A549 (cell line): ENCODE results near the gene DMPK. TPM values are rescaled to one million over a fixed set of nuclear protein-coding genes. Genes with fewer than 3 reads are reported as not detected.

Experiments used
- ATAC-seq, 2 experiments: fragments of 200-7000 bp in 1 of 2; fragments of >200 bp in 1 of 2; cut with Nextera tagmentation in 1 of 2; cut with Tn5 transposase in 1 of 2; 3 replicates each; pipeline versions ENCODE4 v1.8.0 to v1.9.1; 2018 to 2020; ENCODE audit warnings: mild to moderate bottlenecking in 1 of 2, moderate library complexity in 1 of 2
- CTCF ChIA-PET: fragments of 300-600 bp; sonication (Branson Sonifier 250); formaldehyde crosslinking; extraction: SDS; loops from one replicate; lab custom pipeline; 2021; ENCODE audit warnings: antibody characterized with exemption, inconsistent platforms; lab: Yijun Ruan, JAX
- POLR2A ChIA-PET: fragments of 350-600 bp; formaldehyde crosslinking; extraction: SDS; loops from one replicate; lab custom pipeline; 2021; ENCODE audit warnings: antibody characterized with exemption, inconsistent platforms; lab: Yijun Ruan, JAX
- DNase-seq, 2 experiments: peaks; one replicate each; pipeline versions ENCODE4 v3.0.0 to v3.0.0-alpha.2; 2011 to 2016; ENCODE audit warnings: low read depth in 1 of 2, low spot score in 1 of 2
- FAIRE-seq: peaks from 2 replicates; lab custom pipeline; 2011; peaks lifted over from hg19 to GRCh38; lab: Jason Lieb, UNC
- H3K27ac ChIP-seq, 2 experiments: fragments of >200 bp; sonication (Bioruptor Twin); formaldehyde crosslinking; 3 replicates each; pipeline ENCODE4 v1.5.1; 2016 to 2017
- H3K4me1 ChIP-seq: fragments of >200 bp; sonication (Bioruptor Twin); formaldehyde crosslinking; 3 replicates; pipeline ENCODE4 v1.6.1; 2016
- H3K4me2 ChIP-seq: fragments of >200 bp; sonication (Bioruptor Twin); formaldehyde crosslinking; 3 replicates; pipeline ENCODE4 v1.6.1; 2016
- H3K4me3 ChIP-seq: fragments of >200 bp; sonication (Bioruptor Twin); formaldehyde crosslinking; 3 replicates; pipeline ENCODE4 v1.5.1; 2016
- H3K9me3 ChIP-seq: fragments of >200 bp; sonication (Bioruptor Twin); formaldehyde crosslinking; 3 replicates; pipeline ENCODE4 v1.6.1; 2016
- ATOH8 ChIP-seq: fragments of 250-450 bp; sonication (Bioruptor Pico); IDR thresholded peaks from 2 replicates; pipeline ENCODE4 v1.5.0; 2020; ENCODE audit warnings: low read depth, mild to moderate bottlenecking, moderate library complexity
- CBX2 ChIP-seq: fragments of 200-600 bp; sonication (generic); IDR thresholded peaks from 2 replicates; pipeline ENCODE4 v1.6.1; 2016; ENCODE audit warnings: low read depth, mild to moderate bottlenecking, borderline replicate concordance
- CHD4 ChIP-seq: fragments of 200-600 bp; sonication (generic); IDR thresholded peaks from 2 replicates; pipeline ENCODE4 v1.6.1; 2016; ENCODE audit warnings: antibody characterized with exemption, mild to moderate bottlenecking, borderline replicate concordance
- EP300 ChIP-seq, 2 experiments: fragments of >200 bp; sonication (Bioruptor Twin); formaldehyde crosslinking; IDR thresholded peaks; 2 replicates in 1 of 2; 3 replicates in 1 of 2; pipeline ENCODE4 v1.6.1; 2016 to 2017
- FOXS1 ChIP-seq: fragments of 250-450 bp; sonication (Bioruptor Pico); IDR thresholded peaks from 2 replicates; pipeline ENCODE4 v1.5.0; 2020; ENCODE audit warnings: mild to moderate bottlenecking, moderate library complexity
- GATA3 ChIP-seq: IDR thresholded peaks from 2 replicates; pipeline ENCODE4 v1.6.1; 2012; ENCODE audit warnings: borderline replicate concordance
- HES2 ChIP-seq: fragments of >200 bp; sonication (Bioruptor Twin); formaldehyde crosslinking; IDR thresholded peaks from 2 replicates; pipeline ENCODE4 v1.6.1; 2016
- HMGXB4 ChIP-seq: fragments of 250-450 bp; sonication (Bioruptor Pico); IDR thresholded peaks from 2 replicates; pipeline ENCODE4 v1.5.0; 2021; ENCODE audit warnings: mild to moderate bottlenecking, moderate library complexity, borderline replicate concordance
- HOXA7 ChIP-seq: fragments of 250-450 bp; sonication (Bioruptor Pico); IDR thresholded peaks from 2 replicates; pipeline ENCODE4 v1.5.0; 2020; ENCODE audit warnings: mild to moderate bottlenecking, moderate library complexity
- HOXB5 ChIP-seq: fragments of 250-450 bp; sonication (Bioruptor Pico); IDR thresholded peaks from 2 replicates; pipeline ENCODE4 v1.5.0; 2020; ENCODE audit warnings: mild to moderate bottlenecking, moderate library complexity
- JUNB ChIP-seq: fragments of >200 bp; sonication (Bioruptor Twin); formaldehyde crosslinking; IDR thresholded peaks from 2 replicates; pipeline ENCODE4 v1.6.1; 2016
- NFE2L2 ChIP-seq: fragments of 150-350 bp; conservative IDR thresholded peaks from 2 replicates; pipeline ENCODE4 v1.6.1; 2014; ENCODE audit warnings: low read length
- NPAS2 ChIP-seq: fragments of 250-450 bp; sonication (Bioruptor Pico); IDR thresholded peaks from 2 replicates; pipeline ENCODE4 v1.8.0; 2022; ENCODE audit warnings: mild to moderate bottlenecking, moderate library complexity, borderline replicate concordance
- NR3C1 ChIP-seq: fragments of >200 bp; sonication (Bioruptor Twin); formaldehyde crosslinking; IDR thresholded peaks from 3 replicates; pipeline ENCODE4 v1.6.1; 2017
- PBX3 ChIP-seq: IDR thresholded peaks from 2 replicates; pipeline ENCODE4 v1.6.1; 2012
- PHF8 ChIP-seq: fragments of 200-600 bp; sonication (generic); IDR thresholded peaks from 2 replicates; pipeline ENCODE4 v1.6.1; 2016; ENCODE audit warnings: low read depth, mild to moderate bottlenecking, antibody characterized with exemption, moderate library complexity, borderline replicate concordance
- RAD21 ChIP-seq, 2 experiments: fragments of >200 bp in 1 of 2; sonication (Bioruptor Twin) in 1 of 2; formaldehyde crosslinking in 1 of 2; IDR thresholded peaks in 1 of 2; conservative IDR thresholded peaks in 1 of 2; 2 replicates in 1 of 2; 3 replicates in 1 of 2; pipeline ENCODE4 v1.6.1; 2012 to 2018; ENCODE audit warnings: inconsistent platforms in 1 of 2
- REST ChIP-seq: fragments of 200-600 bp; sonication (generic); IDR thresholded peaks from 2 replicates; pipeline ENCODE4 v1.6.1; 2016; ENCODE audit warnings: antibody characterized with exemption, mild to moderate bottlenecking, moderate library complexity
- RNF2 ChIP-seq: fragments of 200-600 bp; sonication (generic); IDR thresholded peaks from 2 replicates; pipeline ENCODE4 v1.6.1; 2016; ENCODE audit warnings: low read depth, mild to moderate bottlenecking, antibody characterized with exemption, moderate library complexity, borderline replicate concordance
- ZC3H11A ChIP-seq: fragments of 450-650 bp; IDR thresholded peaks from 2 replicates; pipeline ENCODE4 v1.6.1; 2014; ENCODE audit warnings: antibody characterized with exemption, mild to moderate bottlenecking
- ZSCAN20 ChIP-seq: fragments of 250-450 bp; sonication (Bioruptor Pico); IDR thresholded peaks from 2 replicates; pipeline ENCODE4 v1.8.0; 2022; ENCODE audit warnings: mild to moderate bottlenecking, moderate library complexity
- WGBS: methylation state at CpG from one replicate; pipeline ENCODE4 v1.1.6; 2017; ENCODE audit errors: missing lambda C conversion rate; 5-methylcytosine and 5-hydroxymethylcytosine counted together
- polyA plus RNA-seq, 4 experiments: library from polyadenylated mRNA; depleted of rRNA in 3 of 4; stranded (reverse); fragments of >200 nt; fragmentation: RNase III in 1 of 4; extraction: RNeasy Plus Mini Kit Qiagen cat#74134 plus additional on column Dnase treatment in 1 of 4; gene quantifications; 2 replicates in 3 of 4; 3 replicates in 1 of 4; pipeline ENCODE4 v1.2.3, GENCODE V29; 2011 to 2017

The DMPK gene
- polyA plus RNA-seq, 2 of the 4 experiments (the other 2 are of a cell fraction): 21.6 to 56.6 TPM

- ChIA-PET CTCF (interaction anchor here (0.7 to 9.5 kb wide), 3 partner anchors 9 to 32 kb away, joined by 3 to 68 read pairs (median 9); partner anchors contain the start of gene SIX5), POLR2A (no interaction called here)
- Histone ChIP-seq H3K9me3 (no peaks in the 10 kb centered on the region), H3K27ac (no peak overlapping the region), H3K4me3 (no peak overlapping the region), H3K4me1 (no peaks in the 10 kb centered on the region), H3K4me2 (no peak overlapping the region)
- WGBS: 60% methylated on average over 5 of the region's 5 CpGs
- ATAC-seq (no peak), DNase-seq (no peak), FAIRE-seq (no peak)
- no peak for TF ChIP-seq HES2
- TF ChIP-seq NR3C1: no peak
- TF ChIP-seq RNF2: no peak
- TF ChIP-seq ZSCAN20 (CRISPR knock-in tag): no peak
- TF ChIP-seq HOXA7: no peak
- no peak for TF ChIP-seq GATA3
- TF ChIP-seq HMGXB4 (CRISPR knock-in tag): no peak
- no peak for TF ChIP-seq FOXS1
- no peak for TF ChIP-seq CHD4
- TF ChIP-seq ATOH8 (CRISPR knock-in tag): no peak
- no peak for TF ChIP-seq HOXB5 (CRISPR knock-in tag)
- no peak for TF ChIP-seq NFE2L2
- no peak for TF ChIP-seq JUNB
- no peak for TF ChIP-seq ZC3H11A
- TF ChIP-seq PHF8: no peak
These were observed 35.4 kb downstream of the DMPK start for GRCh38 chr19:45746866-45747265.

GRCh38 chr19:45745606-45746005, 36.7 kb downstream of the DMPK start:
- TF ChIP-seq NPAS2 (CRISPR knock-in tag): no peak
- TF ChIP-seq CBX2: no peak
- no peak for TF ChIP-seq EP300 (IDR thresholded peaks at IDR 0.05)
- no peak for TF ChIP-seq CHD4
- TF ChIP-seq PBX3: no peak
- TF ChIP-seq REST: no peak
- no peak for TF ChIP-seq RAD21 (conservative IDR thresholded peaks at IDR 0.05 in 1 of 2, IDR thresholded peaks at IDR 0.05 in 1 of 2)
- TF ChIP-seq ZC3H11A: no peak
- ATAC-seq (no peak), FAIRE-seq (no peak), DNase-seq (no peak)
- WGBS: 90% methylated on average over 6 of the region's 6 CpGs
- CTCF ChIA-PET: interaction anchor here (0.6 to 9.5 kb wide), 8 partner anchors 11 to 332 kb away, joined by 3 to 68 read pairs (median 5); partner anchors contain the start of genes FBXO46, QPCTL and SIX5
- POLR2A ChIA-PET: interaction anchor here (1.0 kb wide), 1 partner anchor 24 kb away, joined by 5 read pairs; the partner anchor contains the start of gene SIX5
- H3K27ac ChIP-seq: no peak overlapping the region
- no peak overlapping the region for H3K4me3 ChIP-seq
- H3K9me3 ChIP-seq: no peaks in the 10 kb centered on the region
- H3K4me1 ChIP-seq: no peaks in the 10 kb centered on the region
- no peak overlapping the region for H3K4me2 ChIP-seq
